ENCODE data around the gene CBLC.

- TF ChIP-seq CTCF (optimal IDR thresholded peaks at IDR 0.05 in 1 of 3, IDR thresholded peaks at IDR 0.05 in 1 of 3, conservative IDR thresholded peaks at IDR 0.05 in 1 of 3; ENCODE audit: extremely low read depth in 1 of 3, insufficient read depth in 2 of 3, low read length in 3 of 3) (no peak), EZH2 (IDR thresholded peaks at IDR 0.05; ENCODE audit: low read length) (no peak)
Observed at GRCh38 chr19:44822177-44822576, 44.5 kb downstream of the CBLC start.

Data from keratinocyte (primary cell).